Measurements from ENCODE around the gene ROBO1. TPM values are rescaled to one million over a fixed set of nuclear protein-coding genes. Genes with fewer than 3 reads are reported as not detected.
"Not testable (repeated sequence)": the region's sequence is repeated elsewhere in the genome, so short reads cannot be mapped to it uniquely, and the experiment has no call there.

ROBO1 gene
- total RNA-seq, 4 donors from 2014 or later, result 8.6 to 26.3 (median 16.6) TPM

- Histone ChIP-seq H3K4me1 (peaks cover 0 to 3% of the 10 kb centered on the region in 2 donors), H3K36me3 (no peaks in the 10 kb centered on the region), H3K27ac (no peak overlapping the region), H3K27me3 (no peaks in the 10 kb centered on the region), H3K4me3 (replicated peaks in 1 of 3) (no peak overlapping the region), H3K9me3 (no peaks in the 10 kb centered on the region)
- intact Hi-C loops (cut with DNase I), result no loop called here
- DNase-seq, result no peak
- 86 to 100% methylated on average over 1 of the region's 1 CpG for WGBS, 2 donors
- no peak for TF ChIP-seq CTCF (IDR thresholded peaks at IDR 0.05)
- no peak for TF ChIP-seq POLR2A (IDR thresholded peaks at IDR 0.05)
Observed at GRCh38 chr3:79310016-79310415, 457.8 kb downstream of the ROBO1 start.

- TF ChIP-seq CTCF (IDR thresholded peaks at IDR 0.05) (no peak), POLR2A (IDR thresholded peaks at IDR 0.05) (no peak)
- Histone ChIP-seq H3K36me3 (no peaks in the 10 kb centered on the region), H3K4me1 (peaks cover 0 to 3% of the 10 kb centered on the region in 2 donors), H3K4me3 (replicated peaks in 1 of 3) (no peak overlapping the region), H3K27me3 (no peaks in the 10 kb centered on the region), H3K27ac (no peak overlapping the region), H3K9me3 (no peaks in the 10 kb centered on the region)
- intact Hi-C loops (cut with DNase I), result no loop called here
- no peak for DNase-seq
- WGBS, 2 donors, result 4 to 15% methylated on average over 1 of the region's 1 CpG
Observed at GRCh38 chr3:79306934-79307570, 460.7 kb downstream of the ROBO1 start.

- H3K27me3 ChIP-seq; H3K9me3 ChIP-seq; H3K27ac ChIP-seq; DNase-seq; intact Hi-C loops (cut with DNase I); H3K4me1 ChIP-seq; H3K4me3 ChIP-seq (replicated peaks in 1 of 3); H3K36me3 ChIP-seq: not testable (repeated sequence)
- WGBS, 2 donors, result 83 to 98% methylated on average over 12 to 19 of the region's 40 CpGs
Observed at GRCh38 chr3:79299949-79300635, 467.7 kb downstream of the ROBO1 start.

- Histone ChIP-seq H3K4me1 (no peaks in the 10 kb centered on the region), H3K9me3 (no peaks in the 10 kb centered on the region), H3K27me3 (no peaks in the 10 kb centered on the region), H3K27ac (no peak overlapping the region), H3K36me3 (no peaks in the 10 kb centered on the region), H3K4me3 (replicated peaks in 1 of 3) (no peak overlapping the region)
- intact Hi-C loops (cut with DNase I), result no loop called here
- no peak for TF ChIP-seq POLR2A (IDR thresholded peaks at IDR 0.05)
- no peak for TF ChIP-seq CTCF (IDR thresholded peaks at IDR 0.05)
- 67 to 75% methylated on average over 1 of the region's 1 CpG for WGBS, 2 donors
- no peak for DNase-seq
Observed at GRCh38 chr3:79297245-79297960, 470.4 kb downstream of the ROBO1 start.

- 94 to 96% methylated on average over 3 of the region's 3 CpGs for WGBS, 2 donors
- intact Hi-C loops (cut with DNase I), result no loop called here
- no peak overlapping the region for H3K4me3 ChIP-seq (replicated peaks in 1 of 3)
Observed at GRCh38 chr3:79286882-79287281, 480.9 kb downstream of the ROBO1 start.

More at GRCh38 chr3:79286882-79287281, 480.9 kb downstream of the ROBO1 start:
- no peak overlapping the region for H3K27ac ChIP-seq
- TF ChIP-seq CTCF (IDR thresholded peaks at IDR 0.05) (no peak), POLR2A (IDR thresholded peaks at IDR 0.05) (no peak)
- H3K9me3 ChIP-seq, result no peaks in the 10 kb centered on the region
- no peak for DNase-seq
- H3K4me1 ChIP-seq, result no peaks in the 10 kb centered on the region
- no peaks in the 10 kb centered on the region for H3K36me3 ChIP-seq
- H3K27me3 ChIP-seq, result no peaks in the 10 kb centered on the region

Data from thyroid gland (tissue), 4 donors.